T47D (cell line): ENCODE results near the gene UBE2S.

ENCODE experiments used
- DNase-seq, 2 experiments: peaks; one replicate each; pipeline versions ENCODE4 v3.0.0 to v3.0.0-alpha.2; 2011 to 2012; ENCODE audit warnings: low read depth in 1 of 2, low spot score in 1 of 2
- JUND ChIP-seq: IDR thresholded peaks from 2 replicates; pipeline ENCODE4 v1.6.1; 2012; ENCODE audit warnings: low read depth
- in situ Hi-C: cut with HindIII; loops from 2 replicates; pipeline ENCODE4 v1.10.0; 2016; ENCODE audit warnings: low sequenced_read_pairs, low pct_unique_long_range_greater_than_20kb

The UBE2S gene

GRCh38 chr19:55391191-55391670 lies 16.4 kb downstream of the UBE2S start:
- in situ Hi-C loops: no loop called here
- no peak for TF ChIP-seq JUND
- no peak for DNase-seq

- TF ChIP-seq JUND: no peak
- in situ Hi-C loops: no loop called here
- no peak for DNase-seq
Measured at GRCh38 chr19:55390461-55390880, 17.1 kb downstream of the UBE2S start.

DNA sequence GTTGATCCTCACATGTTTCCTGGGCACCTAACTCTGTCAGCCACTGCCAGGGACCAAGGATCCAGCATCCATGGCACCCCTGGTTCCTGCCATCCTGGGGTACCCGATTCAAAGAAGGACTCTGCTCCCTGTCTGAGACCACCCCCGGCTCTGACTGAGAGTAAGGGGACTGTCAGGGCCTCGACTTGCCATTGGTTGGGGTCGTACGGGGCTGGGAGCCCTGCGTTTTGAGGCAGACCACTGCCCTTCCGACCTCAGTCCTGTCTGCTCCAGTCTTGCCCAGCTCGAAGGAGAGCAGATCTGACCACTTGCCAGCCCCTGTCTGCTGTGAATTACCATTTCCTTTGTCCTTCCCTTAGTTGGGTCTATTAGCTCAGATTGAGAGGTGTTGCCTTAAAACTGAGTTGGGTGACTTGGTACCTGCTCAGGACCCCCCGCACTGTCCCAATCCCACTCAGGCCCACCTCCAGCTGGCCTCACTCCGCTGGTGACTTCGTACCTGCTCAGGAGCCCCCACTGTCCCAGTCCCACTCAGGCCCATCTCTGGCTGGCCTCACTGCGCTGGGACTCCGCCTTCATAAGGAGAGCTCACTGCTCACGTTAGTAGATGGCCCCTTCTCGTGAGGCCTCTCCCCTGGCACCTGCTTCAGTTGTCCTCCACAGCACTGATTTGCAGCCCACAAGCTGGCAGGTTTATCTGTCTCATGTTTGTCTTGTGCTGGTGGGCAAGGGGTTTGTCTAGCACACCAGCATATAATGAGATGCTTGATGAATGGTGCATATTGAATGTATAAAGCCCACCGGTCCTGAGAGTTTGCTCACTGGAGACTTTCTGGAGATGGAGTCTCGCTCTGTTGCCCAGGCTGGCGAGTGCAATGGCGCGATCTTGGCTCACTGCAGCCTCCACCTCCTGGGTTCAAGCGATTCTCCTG lies 17.9 kb downstream of the UBE2S start:
- in situ Hi-C loops: no loop called here
- TF ChIP-seq JUND: no peak
- no peak for DNase-seq

GRCh38 chr19:55387736-55388497 lies 19.7 kb downstream of the UBE2S start:
- in situ Hi-C loops: no loop called here
- no peak for DNase-seq
- no peak for TF ChIP-seq JUND

DNA sequence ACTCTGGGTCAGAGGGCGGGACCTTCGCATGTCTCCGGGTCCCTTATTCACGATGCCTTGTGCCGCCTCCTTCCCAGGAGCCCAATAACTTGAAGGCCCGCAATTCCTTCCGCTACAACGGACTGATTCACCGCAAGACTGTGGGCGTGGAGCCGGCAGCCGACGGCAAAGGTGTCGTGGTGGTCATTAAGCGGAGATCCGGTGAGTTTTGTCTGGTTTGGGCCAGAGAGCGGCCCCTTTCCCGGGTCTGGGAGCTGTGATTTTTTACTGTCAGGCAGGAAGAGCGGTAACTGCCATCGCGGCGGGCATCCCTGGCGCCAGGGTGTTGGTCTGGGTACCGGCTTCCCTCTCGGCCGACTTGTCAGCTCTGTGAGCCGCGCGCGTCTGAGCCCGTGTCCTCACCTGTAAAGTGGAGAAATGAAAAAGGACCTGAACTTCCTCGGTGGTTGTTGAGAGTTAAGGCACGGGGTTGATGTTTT lies 21.1 kb downstream of the UBE2S start:
- in situ Hi-C loops: no loop called here
- DNase-seq: no peak
- no peak for TF ChIP-seq JUND

DNA sequence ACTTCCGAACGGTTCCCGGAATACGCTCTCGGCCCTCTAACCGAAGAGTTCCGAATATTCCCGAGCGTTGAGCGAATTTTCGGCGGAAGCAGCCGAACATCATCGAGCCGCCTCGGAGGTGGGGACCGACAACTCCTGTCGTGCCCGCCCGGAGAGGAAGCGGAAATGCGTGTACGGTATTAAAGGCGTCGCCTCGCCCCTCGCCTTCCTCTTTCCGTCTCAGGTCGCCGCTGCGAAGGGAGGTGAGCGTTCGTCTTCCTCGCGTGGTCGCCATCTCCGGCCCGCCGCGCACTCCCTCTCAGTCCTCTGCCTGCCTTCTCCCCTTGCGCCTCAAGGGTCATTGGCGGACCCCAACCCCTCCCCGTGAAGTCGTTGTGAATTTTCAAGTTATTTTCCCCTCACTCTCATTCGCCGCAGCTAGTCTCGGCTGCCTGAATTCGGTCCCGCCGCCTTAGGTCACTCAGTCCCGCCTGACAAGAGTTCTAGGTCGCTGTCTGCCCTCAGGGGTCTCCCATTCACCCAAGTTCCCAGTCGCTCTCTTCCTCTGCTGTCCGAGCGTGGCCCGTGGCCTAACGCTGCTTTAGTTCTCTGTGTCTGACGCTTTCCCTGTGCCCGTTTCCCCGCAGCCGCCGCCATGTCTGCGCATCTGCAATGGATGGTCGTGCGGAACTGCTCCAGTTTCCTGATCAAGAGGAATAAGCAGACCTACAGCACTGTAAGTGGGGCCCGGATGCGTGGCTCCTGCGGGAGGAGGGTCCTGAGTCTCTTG lies 21.7 kb downstream of the UBE2S start, which contains the start of gene RPL28:
RPL28 (plus strand) TSS at position 209 of the 769 bp plus-strand sequence; CDS start at position 635, 426 bp downstream.
- peak; percentile 73 to 98 for DNase-seq
- in situ Hi-C loops: no loop called here
- TF ChIP-seq JUND: no peak

DNA sequence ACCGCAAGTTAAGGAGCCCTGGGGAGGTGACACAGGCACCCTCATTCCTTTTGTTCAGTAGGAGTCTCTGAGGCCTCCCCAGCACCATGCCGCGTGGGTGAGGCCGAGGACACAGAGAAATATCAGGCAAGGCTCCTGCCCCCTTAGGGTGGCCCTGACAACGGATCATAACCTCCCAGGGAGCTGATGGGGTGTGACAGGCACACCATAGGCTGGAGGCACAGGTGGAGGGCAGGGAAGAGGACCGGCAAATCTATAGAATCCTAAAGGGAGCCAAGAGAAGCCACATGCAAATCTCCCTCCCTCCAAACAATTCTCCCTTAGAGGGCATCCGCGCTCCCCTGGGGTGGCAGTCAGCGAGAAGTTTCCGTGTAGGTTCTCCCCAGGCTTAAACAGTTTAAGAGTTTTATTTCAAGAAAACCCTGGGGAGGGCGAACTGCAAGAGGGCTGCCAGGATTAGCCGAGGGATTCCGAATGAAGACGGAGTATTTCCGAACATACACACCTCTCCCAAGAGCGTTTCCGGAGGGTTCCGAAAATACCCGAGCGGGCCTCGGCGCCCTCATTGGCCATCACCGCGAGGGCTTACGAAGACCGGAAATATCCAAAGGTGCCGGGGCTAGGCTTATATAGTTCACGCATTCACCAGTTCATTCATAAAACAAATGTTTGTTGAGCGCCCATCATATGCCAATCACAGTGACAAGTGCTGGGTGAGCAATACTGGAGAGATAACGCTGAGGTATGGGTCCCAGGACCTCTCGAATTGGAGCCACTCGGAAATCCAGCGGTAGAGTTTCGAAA lies 22.5 kb downstream of the UBE2S start:
- DNase-seq: peak; percentile 85 to 94
- TF ChIP-seq JUND: no peak
- in situ Hi-C loops: no loop called here

GRCh38 chr19:55384131-55384919 lies 23.3 kb downstream of the UBE2S start, which contains the start of gene TMEM238:
Gene TMEM238 (minus strand): TSS chr19:55384292. CDS start chr19:55384259, 33 bp downstream.
- peak; percentile 63 to 65 for DNase-seq

GRCh38 chr19:55383279-55384130 lies 24.1 kb downstream of the UBE2S start:
- peak; percentile 55 to 83 for DNase-seq
- no peak for TF ChIP-seq JUND
- in situ Hi-C loops: no loop called here

More at GRCh38 chr19:55384131-55384919, 23.3 kb downstream of the UBE2S start, which contains the start of gene TMEM238:
- in situ Hi-C loops: no loop called here
- TF ChIP-seq JUND: no peak

DNA sequence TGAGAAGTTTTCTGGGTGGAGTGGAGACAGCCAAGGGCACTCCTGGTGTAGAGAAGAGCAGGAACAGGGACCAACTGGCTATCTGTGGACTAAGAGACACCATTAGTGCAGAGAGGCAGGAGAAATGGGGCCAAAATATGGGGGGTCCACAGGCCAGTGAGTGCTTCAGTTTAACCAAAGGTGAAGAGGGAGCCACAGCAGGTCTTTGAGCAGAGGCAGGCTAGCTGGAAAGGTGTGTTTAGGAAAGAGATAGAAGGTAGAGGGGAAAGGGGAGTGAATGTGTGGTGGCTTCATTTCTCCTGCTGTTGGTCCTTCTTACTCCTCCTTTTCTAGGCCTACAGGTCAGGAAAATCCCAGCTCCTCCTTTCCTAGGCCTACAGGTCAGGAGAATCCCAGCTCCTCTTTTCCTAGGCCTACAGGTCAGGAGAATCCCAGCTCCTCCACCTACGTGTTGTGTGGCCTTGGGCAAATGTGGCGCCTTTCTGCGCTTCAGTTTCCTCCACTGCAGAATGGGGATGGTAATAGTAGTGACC lies 25.0 kb downstream of the UBE2S start:
- in situ Hi-C loops: no loop called here
- TF ChIP-seq JUND: no peak
- no peak for DNase-seq
